ENCODE results near the gene NELL1.

NELL1 gene

DNA sequence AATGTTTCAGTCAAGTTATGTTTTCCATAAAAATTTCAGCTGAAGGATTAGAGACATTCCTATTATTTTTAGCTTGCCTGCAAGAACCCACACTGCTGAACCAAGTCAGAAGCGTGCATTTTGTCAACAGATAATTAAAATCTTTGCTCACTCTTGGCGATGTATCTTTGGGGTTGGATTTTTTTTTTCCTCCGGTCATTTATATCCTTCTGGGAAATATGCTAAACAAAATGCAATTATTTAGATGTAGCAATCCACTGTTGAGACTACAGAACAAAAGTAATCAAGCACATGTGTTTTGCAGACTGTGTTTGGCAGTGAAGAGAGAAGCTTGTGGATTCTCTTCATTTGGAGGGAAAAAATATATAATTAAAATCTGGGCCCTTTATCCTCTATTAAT, 15.3 kb upstream of the NELL1 start:
- H3K56ac ChIP-seq (ENCODE audit: low read length) = no peak overlapping the region
- no peaks in the 10 kb centered on the region for H3K79me2 ChIP-seq (ENCODE audit: control insufficient read depth, insufficient read depth, low read length)
- no peaks in the 10 kb centered on the region for H3K4me1 ChIP-seq (ENCODE audit: control insufficient read depth, low read depth, low read length)
- no peak overlapping the region for H4K8ac ChIP-seq (ENCODE audit: low read depth, low read length)
- no peaks in the 10 kb centered on the region for H3K27me3 ChIP-seq (ENCODE audit: insufficient read depth, low read length, poor library complexity)
- no peaks in the 10 kb centered on the region for H3K79me1 ChIP-seq (ENCODE audit: low read length)
- no peak overlapping the region for H4K5ac ChIP-seq (ENCODE audit: low read length)
- no peak overlapping the region for H3K9ac ChIP-seq (ENCODE audit: low read length)
- DNase-seq = no peak
- no peak overlapping the region for H2BK5ac ChIP-seq (ENCODE audit: low read length)
- no peak overlapping the region for H3K4ac ChIP-seq (ENCODE audit: low read depth, low read length)
- H3K18ac ChIP-seq (ENCODE audit: low read length) = no peak overlapping the region
- H3K27ac ChIP-seq (ENCODE audit: low read depth, low read length) = no peak overlapping the region
- H3K4me3 ChIP-seq (ENCODE audit: low read length) = no peak overlapping the region
- no CpG with 5 or more reads among the region's 3 CpGs for WGBS (ENCODE audit: extremely low coverage, insufficient coverage, low lambda C conversion rate)
- H2AK5ac ChIP-seq (ENCODE audit: low read length) = no peak overlapping the region
- no peak overlapping the region for H3K23ac ChIP-seq (ENCODE audit: low read length)
- H2BK120ac ChIP-seq (ENCODE audit: low read depth, low read length) = no peak overlapping the region
- H3K36me3 ChIP-seq (ENCODE audit: control insufficient read depth, insufficient read depth, low read length) = no peaks in the 10 kb centered on the region
- no peak overlapping the region for H3K4me2 ChIP-seq (ENCODE audit: low read length)
- no peak overlapping the region for H2BK15ac ChIP-seq (replicated peaks; ENCODE audit: low read depth)

DNA sequence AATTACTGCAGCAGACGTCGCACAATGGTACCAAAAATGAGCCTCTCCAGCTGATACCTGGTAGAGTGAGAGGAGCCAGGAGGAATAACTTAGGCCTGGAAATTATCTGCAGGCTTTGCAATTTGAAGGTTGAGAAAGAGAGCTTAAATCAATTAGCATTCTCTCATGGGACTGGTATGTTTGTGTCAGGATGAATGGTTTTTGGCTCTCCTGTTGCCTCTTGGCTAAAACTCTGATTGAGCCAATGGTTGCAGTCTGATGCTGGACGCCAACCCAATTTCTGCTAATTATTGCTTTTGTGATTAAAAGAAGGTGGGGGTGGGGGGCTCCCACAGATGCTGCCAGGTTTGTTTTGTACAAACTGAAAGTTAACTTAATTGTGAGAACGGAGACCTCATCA, 12.5 kb upstream of the NELL1 start:
- Histone ChIP-seq H2AK5ac (ENCODE audit: low read length) (no peak overlapping the region), H3K23ac (ENCODE audit: low read length) (no peak overlapping the region), H3K27me3 (ENCODE audit: insufficient read depth, low read length, poor library complexity) (no peaks in the 10 kb centered on the region), H3K9ac (ENCODE audit: low read length) (no peak overlapping the region), H3K4ac (ENCODE audit: low read depth, low read length) (no peak overlapping the region), H2BK15ac (replicated peaks; ENCODE audit: low read depth) (no peak overlapping the region), H3K79me1 (ENCODE audit: low read length) (no peaks in the 10 kb centered on the region), H3K79me2 (ENCODE audit: control insufficient read depth, insufficient read depth, low read length) (no peaks in the 10 kb centered on the region), H2BK120ac (ENCODE audit: low read depth, low read length) (no peak overlapping the region), H3K18ac (ENCODE audit: low read length) (no peak overlapping the region), H3K27ac (ENCODE audit: low read depth, low read length) (no peak overlapping the region), H3K4me2 (ENCODE audit: low read length) (no peak overlapping the region), H3K56ac (ENCODE audit: low read length) (no peak overlapping the region), H3K4me3 (ENCODE audit: low read length) (no peak overlapping the region), H2BK5ac (ENCODE audit: low read length) (no peak overlapping the region), H4K5ac (ENCODE audit: low read length) (no peak overlapping the region), H3K36me3 (ENCODE audit: control insufficient read depth, insufficient read depth, low read length) (no peaks in the 10 kb centered on the region), H3K4me1 (ENCODE audit: control insufficient read depth, low read depth, low read length) (no peaks in the 10 kb centered on the region), H4K8ac (ENCODE audit: low read depth, low read length) (no peak overlapping the region)
- no peak for DNase-seq
- WGBS (ENCODE audit: extremely low coverage, insufficient coverage, low lambda C conversion rate) = no CpG with 5 or more reads among the region's 4 CpGs

DNA sequence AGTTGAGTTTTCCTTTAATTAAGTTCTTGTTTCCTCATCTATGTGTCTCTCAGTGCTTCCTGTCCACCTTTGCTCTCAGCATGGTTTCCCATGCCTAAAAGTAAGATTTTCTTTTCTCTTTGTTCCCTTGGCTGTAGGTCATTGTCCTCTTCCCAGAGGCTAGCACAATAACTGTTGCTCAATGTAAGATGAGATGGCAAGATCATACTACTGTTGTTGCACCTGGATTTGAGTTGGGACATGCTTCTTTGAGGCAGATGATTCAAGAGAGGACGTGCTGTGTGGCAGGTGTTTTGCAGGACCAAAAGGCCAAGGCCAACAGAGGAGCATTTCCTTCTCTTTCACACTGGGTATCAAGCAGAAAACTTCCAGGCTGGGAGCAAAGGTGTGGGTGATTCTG, 11.3 kb upstream of the NELL1 start:
- no peak overlapping the region for H3K18ac ChIP-seq (ENCODE audit: low read length)
- no peak overlapping the region for H3K4me2 ChIP-seq (ENCODE audit: low read length)
- no peak overlapping the region for H3K56ac ChIP-seq (ENCODE audit: low read length)
- DNase-seq = no peak
- no peaks in the 10 kb centered on the region for H3K27me3 ChIP-seq (ENCODE audit: insufficient read depth, low read length, poor library complexity)
- no peak overlapping the region for H3K4me3 ChIP-seq (ENCODE audit: low read length)
- H2BK5ac ChIP-seq (ENCODE audit: low read length) = no peak overlapping the region
- no peaks in the 10 kb centered on the region for H3K36me3 ChIP-seq (ENCODE audit: control insufficient read depth, insufficient read depth, low read length)
- H2AK5ac ChIP-seq (ENCODE audit: low read length) = no peak overlapping the region
- no peaks in the 10 kb centered on the region for H3K79me1 ChIP-seq (ENCODE audit: low read length)
- no peak overlapping the region for H2BK120ac ChIP-seq (ENCODE audit: low read depth, low read length)
- WGBS (ENCODE audit: extremely low coverage, insufficient coverage, low lambda C conversion rate) = no CpG with 5 or more reads among the region's 1 CpG
- H3K4ac ChIP-seq (ENCODE audit: low read depth, low read length) = no peak overlapping the region
- H3K4me1 ChIP-seq (ENCODE audit: control insufficient read depth, low read depth, low read length) = no peaks in the 10 kb centered on the region
- H3K79me2 ChIP-seq (ENCODE audit: control insufficient read depth, insufficient read depth, low read length) = no peaks in the 10 kb centered on the region
- H4K8ac ChIP-seq (ENCODE audit: low read depth, low read length) = no peak overlapping the region
- H2BK15ac ChIP-seq (replicated peaks; ENCODE audit: low read depth) = no peak overlapping the region
- no peak overlapping the region for H4K5ac ChIP-seq (ENCODE audit: low read length)
- no peak overlapping the region for H3K27ac ChIP-seq (ENCODE audit: low read depth, low read length)
- no peak overlapping the region for H3K9ac ChIP-seq (ENCODE audit: low read length)
- no peak overlapping the region for H3K23ac ChIP-seq (ENCODE audit: low read length)

DNA sequence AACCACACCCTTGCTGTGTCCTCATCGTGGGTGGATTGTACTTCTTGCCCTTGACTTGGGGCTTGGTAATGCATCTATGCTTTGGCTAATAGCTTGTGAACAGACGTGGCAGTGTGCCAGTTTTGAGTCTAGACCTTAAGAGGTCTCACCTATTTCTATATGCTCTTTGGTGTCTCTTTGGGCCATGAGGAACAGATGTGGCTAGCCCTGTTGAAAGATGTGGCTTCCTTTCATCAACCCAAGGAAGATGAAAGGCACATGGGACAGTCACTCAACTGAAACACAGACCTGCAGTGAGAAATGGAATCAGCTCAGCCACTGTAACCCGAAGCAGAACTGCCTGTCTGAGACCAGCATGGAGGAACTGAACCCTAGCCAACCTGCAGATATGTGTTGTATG, 7.9 kb upstream of the NELL1 start:
- no peak overlapping the region for H3K4ac ChIP-seq (ENCODE audit: low read depth, low read length)

DNA sequence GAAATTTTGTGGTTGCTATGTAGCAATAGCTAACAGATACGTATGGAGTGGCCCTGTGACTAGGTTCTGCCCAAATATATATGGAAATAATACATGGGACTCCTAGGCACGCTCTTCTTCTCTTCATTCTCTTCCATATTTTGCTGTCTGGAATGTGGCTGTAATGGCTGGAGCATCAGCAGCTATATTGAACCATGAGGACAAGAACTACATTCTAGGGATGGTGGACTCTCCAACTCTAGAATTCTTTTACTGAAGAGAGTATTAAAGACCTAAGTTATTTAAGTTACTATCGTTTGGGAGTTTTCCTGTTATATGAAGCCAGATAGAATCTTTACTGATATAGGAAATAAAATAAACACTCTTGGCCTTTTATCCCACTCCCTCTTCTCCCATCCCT, 7.5 kb upstream of the NELL1 start:
- WGBS (ENCODE audit: extremely low coverage, insufficient coverage, low lambda C conversion rate) = no CpG with 5 or more reads among the region's 3 CpGs

More for the DNA sequence above, 7.9 kb upstream of the NELL1 start:
- Histone ChIP-seq H3K18ac (ENCODE audit: low read length) (no peak overlapping the region), H3K9ac (ENCODE audit: low read length) (no peak overlapping the region), H2BK15ac (replicated peaks; ENCODE audit: low read depth) (no peak overlapping the region), H3K27me3 (ENCODE audit: insufficient read depth, low read length, poor library complexity) (no peaks in the 10 kb centered on the region), H3K27ac (ENCODE audit: low read depth, low read length) (no peak overlapping the region), H4K5ac (ENCODE audit: low read length) (no peak overlapping the region), H3K36me3 (ENCODE audit: control insufficient read depth, insufficient read depth, low read length) (no peaks in the 10 kb centered on the region), H3K4me1 (ENCODE audit: control insufficient read depth, low read depth, low read length) (no peaks in the 10 kb centered on the region), H3K23ac (ENCODE audit: low read length) (no peak overlapping the region), H2AK5ac (ENCODE audit: low read length) (no peak overlapping the region), H3K79me2 (ENCODE audit: control insufficient read depth, insufficient read depth, low read length) (no peaks in the 10 kb centered on the region), H3K4me3 (ENCODE audit: low read length) (no peak overlapping the region), H2BK5ac (ENCODE audit: low read length) (no peak overlapping the region), H3K56ac (ENCODE audit: low read length) (no peak overlapping the region), H3K79me1 (ENCODE audit: low read length) (no peaks in the 10 kb centered on the region), H3K4me2 (ENCODE audit: low read length) (no peak overlapping the region), H2BK120ac (ENCODE audit: low read depth, low read length) (no peak overlapping the region), H4K8ac (ENCODE audit: low read depth, low read length) (no peak overlapping the region)
- WGBS (ENCODE audit: extremely low coverage, insufficient coverage, low lambda C conversion rate) = no CpG with 5 or more reads among the region's 3 CpGs
- no peak for DNase-seq

DNA sequence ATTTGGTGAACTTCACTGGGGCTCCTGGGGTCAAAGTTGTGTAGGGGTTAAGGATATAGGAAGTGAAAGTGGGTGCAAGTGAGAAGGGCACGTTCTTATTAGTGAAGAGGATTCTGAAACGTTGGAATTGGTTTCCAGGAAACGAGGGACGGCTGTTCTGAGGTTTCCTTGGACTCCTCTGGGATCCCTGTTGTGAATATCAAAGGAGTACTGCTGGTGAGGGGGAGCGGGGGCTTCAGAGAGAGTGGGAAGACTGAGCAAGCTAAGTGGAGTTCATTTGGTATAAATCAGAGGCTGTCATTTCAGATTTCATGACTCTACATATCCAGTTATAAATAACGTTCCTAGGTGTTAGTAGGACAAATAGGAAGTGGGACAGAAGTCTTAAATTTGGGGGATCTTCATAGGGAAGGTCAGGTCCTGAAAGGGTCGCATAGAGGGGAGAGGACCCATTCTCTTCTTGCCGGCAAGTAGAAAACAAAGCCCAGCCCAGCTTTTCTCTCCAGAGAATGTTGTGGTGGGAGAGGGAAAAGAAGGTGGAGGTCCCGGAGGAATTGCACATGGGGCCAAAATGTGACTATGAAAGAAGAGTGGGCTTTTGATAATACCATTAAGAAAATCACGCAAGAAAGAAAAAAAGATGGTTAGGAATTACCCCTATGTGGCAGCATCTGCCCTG, 1.1 kb upstream of the NELL1 start:
- Histone ChIP-seq H3K79me1 (ENCODE audit: low read length) (no peaks in the 10 kb centered on the region), H4K5ac (ENCODE audit: low read length) (no peak overlapping the region), H3K18ac (ENCODE audit: low read length) (no peak overlapping the region), H3K4ac (ENCODE audit: low read depth, low read length) (no peak overlapping the region), H2BK120ac (ENCODE audit: low read depth, low read length) (no peak overlapping the region), H3K27me3 (ENCODE audit: insufficient read depth, low read length, poor library complexity) (peaks cover 38% of the 10 kb centered on the region), H3K4me1 (ENCODE audit: control insufficient read depth, low read depth, low read length) (peaks cover 3% of the 10 kb centered on the region), H3K56ac (ENCODE audit: low read length) (no peak overlapping the region), H2AK5ac (ENCODE audit: low read length) (no peak overlapping the region), H3K27ac (ENCODE audit: low read depth, low read length) (no peak overlapping the region), H2BK15ac (replicated peaks; ENCODE audit: low read depth) (no peak overlapping the region), H3K4me3 (ENCODE audit: low read length) (no peak overlapping the region), H3K9ac (ENCODE audit: low read length) (no peak overlapping the region), H2BK5ac (ENCODE audit: low read length) (no peak overlapping the region), H3K79me2 (ENCODE audit: control insufficient read depth, insufficient read depth, low read length) (no peaks in the 10 kb centered on the region), H4K8ac (ENCODE audit: low read depth, low read length) (no peak overlapping the region), H3K23ac (ENCODE audit: low read length) (no peak overlapping the region), H3K36me3 (ENCODE audit: control insufficient read depth, insufficient read depth, low read length) (no peaks in the 10 kb centered on the region), H3K4me2 (ENCODE audit: low read length) (no peak overlapping the region)
- no peak for DNase-seq
- WGBS (ENCODE audit: extremely low coverage, insufficient coverage, low lambda C conversion rate) = no CpG with 5 or more reads among the region's 10 CpGs

More for the DNA sequence above, 7.5 kb upstream of the NELL1 start:
- Histone ChIP-seq H3K27me3 (ENCODE audit: insufficient read depth, low read length, poor library complexity) (no peaks in the 10 kb centered on the region), H3K4me2 (ENCODE audit: low read length) (no peak overlapping the region), H3K56ac (ENCODE audit: low read length) (no peak overlapping the region), H2BK120ac (ENCODE audit: low read depth, low read length) (no peak overlapping the region), H3K4me3 (ENCODE audit: low read length) (no peak overlapping the region), H3K4ac (ENCODE audit: low read depth, low read length) (no peak overlapping the region), H2BK15ac (replicated peaks; ENCODE audit: low read depth) (no peak overlapping the region), H3K23ac (ENCODE audit: low read length) (no peak overlapping the region), H3K79me2 (ENCODE audit: control insufficient read depth, insufficient read depth, low read length) (no peaks in the 10 kb centered on the region), H3K79me1 (ENCODE audit: low read length) (no peaks in the 10 kb centered on the region), H4K8ac (ENCODE audit: low read depth, low read length) (no peak overlapping the region), H2AK5ac (ENCODE audit: low read length) (no peak overlapping the region), H4K5ac (ENCODE audit: low read length) (no peak overlapping the region), H3K36me3 (ENCODE audit: control insufficient read depth, insufficient read depth, low read length) (no peaks in the 10 kb centered on the region), H3K18ac (ENCODE audit: low read length) (no peak overlapping the region), H3K9ac (ENCODE audit: low read length) (no peak overlapping the region), H3K4me1 (ENCODE audit: control insufficient read depth, low read depth, low read length) (no peaks in the 10 kb centered on the region), H2BK5ac (ENCODE audit: low read length) (no peak overlapping the region), H3K27ac (ENCODE audit: low read depth, low read length) (no peak overlapping the region)
- no peak for DNase-seq
